ENCODE results near the gene DUS1L. TPM values are rescaled to one million over a fixed set of nuclear protein-coding genes. Genes with fewer than 3 reads are reported as not detected.

The DUS1L gene
- total RNA-seq, 2 experiments from 2014 or later: 118 to 131 TPM

- peak; percentile 95 for DNase-seq
- H3K4me1 Mint-ChIP-seq (ENCODE audit: low read depth): peaks cover 12% of the 10 kb centered on the region
- H3K36me3 Mint-ChIP-seq: peaks cover 6% of the 10 kb centered on the region
- CTCF ChIA-PET: interaction anchor here (0.6 to 1.8 kb wide), 7 partner anchors 8 to 422 kb away, joined by 3 to 7 read pairs (median 3); partner anchors contain the start of genes CENPX and LRRC45
- intact Hi-C loops (cut with micrococcal nuclease): loop anchor here (1.0 to 10.0 kb wide), 10 partner anchors 8 to 656 kb away; partner anchors contain the start of genes ARHGDIA, ASPSCR1, CYBC1 and LRRC45
- POLR2A ChIA-PET: interaction anchor here (0.6 to 1.8 kb wide), 12 partner anchors 8 to 395 kb away, joined by 3 to 8 read pairs (median 4); partner anchors contain the start of genes CENPX, DUS1L, LRRC45 and MRPL12
- peak within 1 kb of the TSS; percentile 71 for H3K4me3 Mint-ChIP-seq
- no peaks in the 10 kb centered on the region for H3K9me3 Mint-ChIP-seq
- H3K27ac Mint-ChIP-seq: peak within 1 kb of the TSS; percentile 69
- no peaks in the 10 kb centered on the region for H3K27me3 Mint-ChIP-seq
Measured at GRCh38 chr17:82098169-82098938, 32.8 kb upstream of the DUS1L start, which contains the start of gene FASN. Gene FASN, minus strand, starts transcription at chr17:82098236. Its CDS starts 1,791 bp downstream, at chr17:82096445.

- Mint-ChIP-seq H3K4me3 (peak overlapping the region; percentile 71), H3K9me3 (no peaks in the 10 kb centered on the region), H3K27ac (peak overlapping the region; percentile 42), H3K36me3 (peaks cover 9% of the 10 kb centered on the region), H3K4me1 (ENCODE audit: low read depth) (peaks cover 12% of the 10 kb centered on the region), H3K27me3 (no peaks in the 10 kb centered on the region)
- CTCF ChIA-PET: interaction anchor here (1.1 to 1.8 kb wide), 3 partner anchors 68 to 138 kb away, joined by 5 to 7 read pairs (median 6); partner anchors contain the start of genes CENPX and LRRC45
- intact Hi-C loops (cut with micrococcal nuclease): loop anchor here (1.0 to 10.0 kb wide), 10 partner anchors 8 to 657 kb away; partner anchors contain the start of genes ARHGDIA, ASPSCR1, CYBC1 and LRRC45
- no peak for DNase-seq
- POLR2A ChIA-PET: interaction anchor here (0.6 to 1.8 kb wide), 8 partner anchors 9 to 195 kb away, joined by 3 to 8 read pairs (median 4); no protein-coding TSS in a partner anchor
Measured at GRCh38 chr17:82097919-82098168, 32.2 kb upstream of the DUS1L start.

- peaks cover 9% of the 10 kb centered on the region for H3K36me3 Mint-ChIP-seq
- H3K4me3 Mint-ChIP-seq: peak overlapping the region; percentile 71
- DNase-seq: peak; percentile 29
- H3K4me1 Mint-ChIP-seq (ENCODE audit: low read depth): peaks cover 12% of the 10 kb centered on the region
- ChIA-PET POLR2A (interaction anchor here (0.6 to 1.8 kb wide), 8 partner anchors 9 to 195 kb away, joined by 3 to 8 read pairs (median 4); no protein-coding TSS in a partner anchor), CTCF (interaction anchor here (1.5 to 1.8 kb wide), 2 partner anchors 75 to 137 kb away, joined by 6 to 7 read pairs; partner anchors contain the start of genes CENPX and LRRC45)
- H3K27ac Mint-ChIP-seq: peak overlapping the region; percentile 69
- H3K9me3 Mint-ChIP-seq: no peaks in the 10 kb centered on the region
- intact Hi-C loops (cut with micrococcal nuclease): loop anchor here (5.0 to 10.0 kb wide), 4 partner anchors 120 to 657 kb away; partner anchors contain the start of genes ARHGDIA, ASPSCR1, CYBC1 and NARF
- H3K27me3 Mint-ChIP-seq: no peaks in the 10 kb centered on the region
Measured at GRCh38 chr17:82097184-82097918, 31.7 kb upstream of the DUS1L start.

GRCh38 chr17:82096709-82097183 lies 31.1 kb upstream of the DUS1L start:
- no peaks in the 10 kb centered on the region for H3K9me3 Mint-ChIP-seq
- no peaks in the 10 kb centered on the region for H3K27me3 Mint-ChIP-seq
- intact Hi-C loops (cut with micrococcal nuclease): loop anchor here (5.0 to 10.0 kb wide), 4 partner anchors 119 to 658 kb away; partner anchors contain the start of genes ARHGDIA, ASPSCR1, CYBC1 and NARF
- H3K27ac Mint-ChIP-seq: peak overlapping the region; percentile 69
- POLR2A ChIA-PET: no interaction called here
- no peak for DNase-seq
- H3K4me3 Mint-ChIP-seq: peak overlapping the region; percentile 68
- H3K4me1 Mint-ChIP-seq (ENCODE audit: low read depth): peaks cover 12% of the 10 kb centered on the region
- CTCF ChIA-PET: interaction anchor here (1.2 kb wide), 1 partner anchor 66 kb away, joined by 4 read pairs; no protein-coding TSS in a partner anchor
- peaks cover 11% of the 10 kb centered on the region for H3K36me3 Mint-ChIP-seq

- peak overlapping the region; percentile 68 for H3K4me3 Mint-ChIP-seq
- intact Hi-C loops (cut with micrococcal nuclease): loop anchor here (5.0 to 10.0 kb wide), 4 partner anchors 119 to 659 kb away; partner anchors contain the start of genes ARHGDIA, ASPSCR1, CYBC1 and NARF
- ChIA-PET CTCF (interaction anchor here (1.2 kb wide), 1 partner anchor 66 kb away, joined by 4 read pairs; no protein-coding TSS in a partner anchor), POLR2A (interaction anchor here (0.9 kb wide), 2 partner anchors 8 to 13 kb away, joined by 3 to 5 read pairs; no protein-coding TSS in a partner anchor)
- no peaks in the 10 kb centered on the region for H3K27me3 Mint-ChIP-seq
- DNase-seq: no peak
- H3K4me1 Mint-ChIP-seq (ENCODE audit: low read depth): peaks cover 12% of the 10 kb centered on the region
- H3K9me3 Mint-ChIP-seq: no peaks in the 10 kb centered on the region
- H3K36me3 Mint-ChIP-seq: peaks cover 14% of the 10 kb centered on the region
- peak overlapping the region; percentile 38 for H3K27ac Mint-ChIP-seq
Measured at GRCh38 chr17:82095777-82096708, 30.4 kb upstream of the DUS1L start.

- POLR2A ChIA-PET: interaction anchor here (0.9 kb wide), 2 partner anchors 9 to 14 kb away, joined by 3 to 5 read pairs; no protein-coding TSS in a partner anchor
- no peaks in the 10 kb centered on the region for H3K27me3 Mint-ChIP-seq
- H3K4me1 Mint-ChIP-seq (ENCODE audit: low read depth): peaks cover 10% of the 10 kb centered on the region
- H3K9me3 Mint-ChIP-seq: no peaks in the 10 kb centered on the region
- no peak for DNase-seq
- intact Hi-C loops (cut with micrococcal nuclease): loop anchor here (5.0 to 10.0 kb wide), 4 partner anchors 118 to 660 kb away; partner anchors contain the start of genes ARHGDIA, ASPSCR1, CYBC1 and NARF
- no peak overlapping the region for H3K4me3 Mint-ChIP-seq
- CTCF ChIA-PET: interaction anchor here (0.6 to 1.2 kb wide), 2 partner anchors 28 to 65 kb away, joined by 4 to 8 read pairs; no protein-coding TSS in a partner anchor
- H3K36me3 Mint-ChIP-seq: peaks cover 14% of the 10 kb centered on the region
- no peak overlapping the region for H3K27ac Mint-ChIP-seq
Measured at GRCh38 chr17:82094931-82095776, 29.6 kb upstream of the DUS1L start.

GRCh38 chr17:82092995-82093751 lies 27.6 kb upstream of the DUS1L start:
- no peak for DNase-seq
- Mint-ChIP-seq H3K9me3 (no peaks in the 10 kb centered on the region), H3K27me3 (no peaks in the 10 kb centered on the region), H3K4me3 (no peak overlapping the region), H3K27ac (no peak overlapping the region), H3K36me3 (peaks cover 14% of the 10 kb centered on the region), H3K4me1 (ENCODE audit: low read depth) (peaks cover 7% of the 10 kb centered on the region)
- ChIA-PET CTCF (no interaction called here), POLR2A (no interaction called here)
- intact Hi-C loops (cut with micrococcal nuclease): loop anchor here (10.0 kb wide), 2 partner anchors 362 to 662 kb away; partner anchors contain the start of genes CYBC1, NARF and TBCD

- intact Hi-C loops (cut with micrococcal nuclease): loop anchor here (10.0 kb wide), 2 partner anchors 362 to 662 kb away; partner anchors contain the start of genes CYBC1, NARF and TBCD
- ChIA-PET CTCF (no interaction called here), POLR2A (no interaction called here)
- H3K36me3 Mint-ChIP-seq: peaks cover 14% of the 10 kb centered on the region
- H3K4me1 Mint-ChIP-seq (ENCODE audit: low read depth): peaks cover 7% of the 10 kb centered on the region
- no peak overlapping the region for H3K27ac Mint-ChIP-seq
- no peaks in the 10 kb centered on the region for H3K9me3 Mint-ChIP-seq
- H3K27me3 Mint-ChIP-seq: no peaks in the 10 kb centered on the region
- H3K4me3 Mint-ChIP-seq: no peak overlapping the region
- DNase-seq: no peak
Measured at GRCh38 chr17:82092628-82092994, 27.0 kb upstream of the DUS1L start.

- no peak for DNase-seq
- H3K27me3 Mint-ChIP-seq: no peaks in the 10 kb centered on the region
- ChIA-PET CTCF (no interaction called here), POLR2A (no interaction called here)
- no peak overlapping the region for H3K27ac Mint-ChIP-seq
- H3K4me1 Mint-ChIP-seq (ENCODE audit: low read depth): peaks cover 7% of the 10 kb centered on the region
- H3K9me3 Mint-ChIP-seq: no peaks in the 10 kb centered on the region
- no peak overlapping the region for H3K4me3 Mint-ChIP-seq
- intact Hi-C loops (cut with micrococcal nuclease): loop anchor here (10.0 kb wide), 2 partner anchors 363 to 663 kb away; partner anchors contain the start of genes CYBC1, NARF and TBCD
- H3K36me3 Mint-ChIP-seq: peaks cover 14% of the 10 kb centered on the region
Measured at GRCh38 chr17:82092094-82092586, 26.5 kb upstream of the DUS1L start.
